Measurements from ENCODE around the gene TXNRD2. TPM values are rescaled to one million over a fixed set of nuclear protein-coding genes. Genes with fewer than 3 reads are reported as not detected.
"Not testable (repeated sequence)": the region's sequence is repeated elsewhere in the genome, so short reads cannot be mapped to it uniquely, and the experiment has no call there.

Gene TXNRD2
- total RNA-seq, 2 donors from 2014 or later: 14.1 to 21.4 TPM

- no peak overlapping the region for H3K27ac Mint-ChIP-seq
- H3K9me3 Mint-ChIP-seq: no peaks in the 10 kb centered on the region
- no peak for ATAC-seq (replicated peaks)
- no peaks in the 10 kb centered on the region for H3K27me3 Mint-ChIP-seq
- H3K4me1 Mint-ChIP-seq: no peaks in the 10 kb centered on the region
- H3K36me3 Mint-ChIP-seq (ENCODE audit: low read depth): peaks cover 35% of the 10 kb centered on the region
- no peak overlapping the region for H3K4me3 Mint-ChIP-seq
Measured at GRCh38 chr22:19916941-19917340, 24.7 kb downstream of the TXNRD2 start.

GRCh38 chr22:19916006-19916405 lies 25.6 kb downstream of the TXNRD2 start:
- peaks cover 35% of the 10 kb centered on the region for H3K36me3 Mint-ChIP-seq (ENCODE audit: low read depth)
- no peak overlapping the region for H3K4me3 Mint-ChIP-seq
- no peaks in the 10 kb centered on the region for H3K4me1 Mint-ChIP-seq
- no peaks in the 10 kb centered on the region for H3K27me3 Mint-ChIP-seq
- ATAC-seq (replicated peaks): no peak
- no peaks in the 10 kb centered on the region for H3K9me3 Mint-ChIP-seq
- no peak overlapping the region for H3K27ac Mint-ChIP-seq

- Mint-ChIP-seq H3K27me3 (no peaks in the 10 kb centered on the region), H3K9me3 (no peaks in the 10 kb centered on the region), H3K27ac (no peak overlapping the region), H3K36me3 (ENCODE audit: low read depth) (peaks cover 35% of the 10 kb centered on the region), H3K4me3 (no peak overlapping the region), H3K4me1 (no peaks in the 10 kb centered on the region)
- no peak for ATAC-seq (replicated peaks)
Measured at GRCh38 chr22:19915287-19915954, 26.2 kb downstream of the TXNRD2 start.

- no peak overlapping the region for H3K27ac Mint-ChIP-seq
Measured at GRCh38 chr22:19914201-19914943, 27.2 kb downstream of the TXNRD2 start.

GRCh38 chr22:19913337-19913936 lies 28.2 kb downstream of the TXNRD2 start:
- H3K27me3 Mint-ChIP-seq: no peaks in the 10 kb centered on the region
- peaks cover 35% of the 10 kb centered on the region for H3K36me3 Mint-ChIP-seq (ENCODE audit: low read depth)
- peaks cover 6% of the 10 kb centered on the region for H3K4me1 Mint-ChIP-seq
- H3K4me3 Mint-ChIP-seq: no peak overlapping the region
- ATAC-seq (replicated peaks): no peak
- no peak overlapping the region for H3K27ac Mint-ChIP-seq
- no peaks in the 10 kb centered on the region for H3K9me3 Mint-ChIP-seq

More at GRCh38 chr22:19914201-19914943, 27.2 kb downstream of the TXNRD2 start:
- Mint-ChIP-seq H3K9me3 (no peaks in the 10 kb centered on the region), H3K4me3 (no peak overlapping the region), H3K4me1 (peaks cover 6% of the 10 kb centered on the region), H3K36me3 (ENCODE audit: low read depth) (peaks cover 35% of the 10 kb centered on the region), H3K27me3 (no peaks in the 10 kb centered on the region)
- no peak for ATAC-seq (replicated peaks)

GRCh38 chr22:19912271-19912999 lies 29.2 kb downstream of the TXNRD2 start:
- Mint-ChIP-seq H3K36me3 (ENCODE audit: low read depth) (peaks cover 35% of the 10 kb centered on the region), H3K9me3 (no peaks in the 10 kb centered on the region), H3K27me3 (no peaks in the 10 kb centered on the region), H3K27ac (no peak overlapping the region), H3K4me3 (no peak overlapping the region), H3K4me1 (peaks cover 6% of the 10 kb centered on the region)
- ATAC-seq (replicated peaks): no peak

GRCh38 chr22:19911540-19912270 lies 29.9 kb downstream of the TXNRD2 start:
- Mint-ChIP-seq H3K4me1 (peaks cover 6% of the 10 kb centered on the region), H3K27ac (no peak overlapping the region), H3K36me3 (ENCODE audit: low read depth) (peaks cover 34% of the 10 kb centered on the region), H3K9me3 (no peaks in the 10 kb centered on the region), H3K4me3 (no peak overlapping the region), H3K27me3 (no peaks in the 10 kb centered on the region)
- no peak for ATAC-seq (replicated peaks)

- Mint-ChIP-seq H3K9me3 (no peaks in the 10 kb centered on the region), H3K27me3 (no peaks in the 10 kb centered on the region), H3K36me3 (ENCODE audit: low read depth) (peaks cover 22% of the 10 kb centered on the region), H3K27ac (no peak overlapping the region), H3K4me1 (peaks cover 6% of the 10 kb centered on the region), H3K4me3 (no peak overlapping the region)
- no peak for ATAC-seq (replicated peaks)
Measured at GRCh38 chr22:19910180-19910744, 31.4 kb downstream of the TXNRD2 start.

GRCh38 chr22:19909350-19910179 lies 32.1 kb downstream of the TXNRD2 start:
- ATAC-seq (replicated peaks): peak; percentile 94
- no peak overlapping the region for H3K4me3 Mint-ChIP-seq
- H3K9me3 Mint-ChIP-seq: no peaks in the 10 kb centered on the region
- H3K27ac Mint-ChIP-seq: no peak overlapping the region
- peaks cover 15% of the 10 kb centered on the region for H3K36me3 Mint-ChIP-seq (ENCODE audit: low read depth)
- peaks cover 6% of the 10 kb centered on the region for H3K4me1 Mint-ChIP-seq
- no peaks in the 10 kb centered on the region for H3K27me3 Mint-ChIP-seq

GRCh38 chr22:19907902-19908301 lies 33.7 kb downstream of the TXNRD2 start:
- H3K4me1 Mint-ChIP-seq; H3K36me3 Mint-ChIP-seq (ENCODE audit: low read depth); H3K4me3 Mint-ChIP-seq; H3K9me3 Mint-ChIP-seq; ATAC-seq (replicated peaks); H3K27ac Mint-ChIP-seq; H3K27me3 Mint-ChIP-seq: not testable (repeated sequence)

GRCh38 chr22:19906864-19907263 lies 34.8 kb downstream of the TXNRD2 start:
- not testable (repeated sequence) for H3K9me3 Mint-ChIP-seq; H3K4me1 Mint-ChIP-seq; ATAC-seq (replicated peaks); H3K27ac Mint-ChIP-seq; H3K4me3 Mint-ChIP-seq; H3K36me3 Mint-ChIP-seq (ENCODE audit: low read depth); H3K27me3 Mint-ChIP-seq

- no peaks in the 10 kb centered on the region for H3K9me3 Mint-ChIP-seq
- no peak overlapping the region for H3K4me3 Mint-ChIP-seq
- no peaks in the 10 kb centered on the region for H3K27me3 Mint-ChIP-seq
- no peaks in the 10 kb centered on the region for H3K36me3 Mint-ChIP-seq (ENCODE audit: low read depth)
- peaks cover 6% of the 10 kb centered on the region for H3K4me1 Mint-ChIP-seq
- ATAC-seq (replicated peaks): no peak
- H3K27ac Mint-ChIP-seq: no peak overlapping the region
Measured at GRCh38 chr22:19905347-19906276, 36.0 kb downstream of the TXNRD2 start.
